Neural cell (in vitro differentiated cells): ENCODE results near the gene COPG1. TPM values are rescaled to one million over a fixed set of nuclear protein-coding genes. Genes with fewer than 3 reads are reported as not detected.

Experiments
- H2AFZ ChIP-seq: fragments of 200-600, 300-800 bp; sonication (generic), shearing (Covaris generic); 2 replicates; pipeline ENCODE4 v1.6.0; 2014; ENCODE audit warnings: low read depth, mild to moderate bottlenecking, antibody characterized with exemption, low read length, moderate library complexity
- H3F3A ChIP-seq: fragments of 200-600 bp; shearing (Covaris generic); 2 replicates; pipeline ENCODE4 v1.6.1; 2016; ENCODE audit warnings: mild to moderate bottlenecking, moderate library complexity, mixed read lengths, antibody characterized with exemption, low read length; ENCODE audit not compliant: insufficient read depth, poor library complexity, severe bottlenecking
- H3K27ac ChIP-seq: fragments of 200-600, 300-800 bp; sonication (generic), shearing (Covaris generic); 2 replicates; pipeline ENCODE4 v1.5.1; 2014; ENCODE audit warnings: mild to moderate bottlenecking, low read length, moderate library complexity
- H3K27me3 ChIP-seq: fragments of 300-800, 200-600 bp; sonication (generic), shearing (Covaris generic); 2 replicates; pipeline ENCODE4 v1.6.0; 2014; ENCODE audit warnings: mild to moderate bottlenecking, low read depth, low read length, moderate library complexity; ENCODE audit not compliant: insufficient read depth
- H3K36me3 ChIP-seq: fragments of 300-800, 200-600 bp; sonication (generic), shearing (Covaris generic); 2 replicates; pipeline ENCODE4 v1.5.1; 2014; ENCODE audit warnings: mild to moderate bottlenecking, antibody characterized with exemption, low read length, moderate library complexity; ENCODE audit not compliant: insufficient read depth
- H3K4me2 ChIP-seq: fragments of 300-800, 200-600 bp; sonication (generic), shearing (Covaris generic); 2 replicates; pipeline ENCODE4 v1.6.0; 2014; ENCODE audit warnings: mild to moderate bottlenecking, low read length
- H3K4me3 ChIP-seq: fragments of 300-800, 200-600 bp; sonication (generic), shearing (Covaris generic); 2 replicates; pipeline ENCODE4 v1.5.1; 2014; ENCODE audit warnings: mild to moderate bottlenecking, low read length, moderate library complexity
- H3K79me2 ChIP-seq: fragments of 200-600 bp; shearing (Covaris generic); replicated peaks from 2 replicates; pipeline ENCODE4 v1.6.0; 2014; ENCODE audit warnings: mild to moderate bottlenecking, low read length, moderate library complexity; ENCODE audit not compliant: insufficient read depth
- H3K9ac ChIP-seq: fragments of 300-800, 200-600 bp; sonication (generic), shearing (Covaris generic); 2 replicates; pipeline ENCODE4 v1.6.1; 2016; ENCODE audit warnings: mild to moderate bottlenecking, low read length, mixed read lengths
- H3K9me2 ChIP-seq: fragments of 200-600 bp; shearing (Covaris generic); 2 replicates; pipeline ENCODE4 v1.6.1; 2016; ENCODE audit warnings: mild to moderate bottlenecking, low read length, mixed read lengths; ENCODE audit not compliant: insufficient read depth
- H3K9me3 ChIP-seq: fragments of 200-600, 300-800 bp; sonication (generic), shearing (Covaris generic); 2 replicates; pipeline ENCODE4 v1.6.1; 2016; ENCODE audit warnings: mild to moderate bottlenecking, mixed run types, low read length, moderate library complexity, mixed read lengths
- H4K20me1 ChIP-seq: fragments of 200-600 bp; shearing (Covaris generic); 2 replicates; pipeline ENCODE4 v1.6.1; 2016; ENCODE audit warnings: mild to moderate bottlenecking, mixed run types; ENCODE audit not compliant: insufficient read depth
- EP300 ChIP-seq: fragments of 450-650 bp; conservative IDR thresholded peaks from 2 replicates; pipeline ENCODE4 v1.6.1; 2014; ENCODE audit warnings: antibody characterized with exemption, mild to moderate bottlenecking, moderate library complexity; ENCODE audit not compliant: poor library complexity, severe bottlenecking
- EZH2 ChIP-seq: fragments of 200-600, 300-800 bp; shearing (Covaris generic), sonication (generic); IDR thresholded peaks from 2 replicates; pipeline ENCODE4 v1.6.1; 2014; ENCODE audit warnings: antibody characterized with exemption, low read length, borderline replicate concordance, mild to moderate bottlenecking; ENCODE audit not compliant: insufficient read depth, poor library complexity, severe bottlenecking
- MXI1 ChIP-seq: fragments of 450-650 bp; conservative IDR thresholded peaks from 2 replicates; pipeline ENCODE4 v1.6.1; 2014; ENCODE audit warnings: antibody characterized with exemption, mild to moderate bottlenecking; ENCODE audit not compliant: poor library complexity, severe bottlenecking
- POLR2AphosphoS5 ChIP-seq: IDR thresholded peaks from 2 replicates; pipeline ENCODE4 v1.6.1; 2012
- RAD21 ChIP-seq: fragments of 450-650 bp; conservative IDR thresholded peaks from 2 replicates; pipeline ENCODE4 v1.6.1; 2014; ENCODE audit warnings: antibody characterized with exemption, mild to moderate bottlenecking, moderate library complexity
- SMC3 ChIP-seq: fragments of 450-650 bp; conservative IDR thresholded peaks from 2 replicates; pipeline ENCODE4 v1.6.1; 2014; ENCODE audit warnings: antibody characterized with exemption, mild to moderate bottlenecking, moderate library complexity; ENCODE audit not compliant: poor library complexity
- TAF1 ChIP-seq: IDR thresholded peaks from 2 replicates; pipeline ENCODE4 v1.6.1; 2012; ENCODE audit warnings: low read depth
- polyA plus RNA-seq: library from polyadenylated mRNA; depleted of rRNA; stranded (reverse); fragments of >200 nt; gene quantifications from 2 replicates; pipeline ENCODE4 v1.2.3, GENCODE V29; 2014
- TF ChIP-seq, protein P1 (sequence below): fragments of 450-650 bp; IDR thresholded peaks from 2 replicates; pipeline ENCODE4 v1.5.1; 2014; ENCODE audit warnings: antibody characterized with exemption, mild to moderate bottlenecking, moderate library complexity; ENCODE audit not compliant: poor library complexity, severe bottlenecking
- TF ChIP-seq, protein P2 (sequence below): IDR thresholded peaks from 2 replicates; pipeline ENCODE4 v1.6.1; 2012; ENCODE audit warnings: borderline replicate concordance

COPG1 gene
- polyA plus RNA-seq, 1 donor from 2014 or later: 75.0 TPM

DNA sequence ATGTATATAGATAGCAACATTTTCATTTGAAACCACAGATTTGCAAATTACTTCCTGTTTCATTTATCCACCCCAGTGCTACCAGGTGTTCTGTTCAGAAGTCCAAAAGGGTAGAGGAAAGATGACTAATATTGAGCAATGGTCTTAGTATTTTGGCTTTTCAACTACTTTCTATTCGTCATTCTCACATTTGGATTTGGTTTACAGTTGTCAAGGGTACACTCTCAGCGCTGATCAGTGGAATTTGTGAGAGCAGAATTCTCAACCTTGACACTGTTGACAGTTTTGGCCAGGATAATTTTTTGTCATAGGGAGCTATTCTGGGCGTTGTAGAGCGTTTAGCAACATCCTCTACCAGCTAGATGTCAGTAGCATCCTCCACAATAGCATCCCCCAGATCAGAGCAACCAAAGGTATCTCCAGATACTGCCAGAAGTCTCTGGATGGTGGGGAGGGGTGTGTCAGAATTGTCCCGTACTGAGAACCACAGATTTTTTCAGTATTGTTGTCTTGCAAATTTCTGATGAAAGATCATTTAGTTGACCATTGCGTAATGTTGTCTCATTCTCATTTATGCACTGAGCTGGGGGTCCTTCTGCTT, 33.4 kb downstream of the COPG1 start:
- Histone ChIP-seq H3K9me3 (no peaks in the 10 kb centered on the region), H2AFZ (no peak overlapping the region), H3K9ac (no peak overlapping the region), H4K20me1 (no peaks in the 10 kb centered on the region), H3K4me3 (no peak overlapping the region), H3K4me2 (no peak overlapping the region), H3K79me2 (peaks cover 12% of the 10 kb centered on the region), H3K27me3 (no peaks in the 10 kb centered on the region), H3K27ac (no peak overlapping the region), H3K36me3 (no peaks in the 10 kb centered on the region), H3F3A (no peaks in the 10 kb centered on the region), H3K9me2 (no peaks in the 10 kb centered on the region)
- TF ChIP-seq EZH2 (no peak), MXI1 (no peak), EP300 (no peak), SMC3 (no peak), POLR2AphosphoS5 (no peak), RAD21 (no peak), TAF1 (no peak)
- TF ChIP-seq, protein P1, sequence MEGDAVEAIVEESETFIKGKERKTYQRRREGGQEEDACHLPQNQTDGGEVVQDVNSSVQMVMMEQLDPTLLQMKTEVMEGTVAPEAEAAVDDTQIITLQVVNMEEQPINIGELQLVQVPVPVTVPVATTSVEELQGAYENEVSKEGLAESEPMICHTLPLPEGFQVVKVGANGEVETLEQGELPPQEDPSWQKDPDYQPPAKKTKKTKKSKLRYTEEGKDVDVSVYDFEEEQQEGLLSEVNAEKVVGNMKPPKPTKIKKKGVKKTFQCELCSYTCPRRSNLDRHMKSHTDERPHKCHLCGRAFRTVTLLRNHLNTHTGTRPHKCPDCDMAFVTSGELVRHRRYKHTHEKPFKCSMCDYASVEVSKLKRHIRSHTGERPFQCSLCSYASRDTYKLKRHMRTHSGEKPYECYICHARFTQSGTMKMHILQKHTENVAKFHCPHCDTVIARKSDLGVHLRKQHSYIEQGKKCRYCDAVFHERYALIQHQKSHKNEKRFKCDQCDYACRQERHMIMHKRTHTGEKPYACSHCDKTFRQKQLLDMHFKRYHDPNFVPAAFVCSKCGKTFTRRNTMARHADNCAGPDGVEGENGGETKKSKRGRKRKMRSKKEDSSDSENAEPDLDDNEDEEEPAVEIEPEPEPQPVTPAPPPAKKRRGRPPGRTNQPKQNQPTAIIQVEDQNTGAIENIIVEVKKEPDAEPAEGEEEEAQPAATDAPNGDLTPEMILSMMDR: no peak
- TF ChIP-seq, protein P2, sequence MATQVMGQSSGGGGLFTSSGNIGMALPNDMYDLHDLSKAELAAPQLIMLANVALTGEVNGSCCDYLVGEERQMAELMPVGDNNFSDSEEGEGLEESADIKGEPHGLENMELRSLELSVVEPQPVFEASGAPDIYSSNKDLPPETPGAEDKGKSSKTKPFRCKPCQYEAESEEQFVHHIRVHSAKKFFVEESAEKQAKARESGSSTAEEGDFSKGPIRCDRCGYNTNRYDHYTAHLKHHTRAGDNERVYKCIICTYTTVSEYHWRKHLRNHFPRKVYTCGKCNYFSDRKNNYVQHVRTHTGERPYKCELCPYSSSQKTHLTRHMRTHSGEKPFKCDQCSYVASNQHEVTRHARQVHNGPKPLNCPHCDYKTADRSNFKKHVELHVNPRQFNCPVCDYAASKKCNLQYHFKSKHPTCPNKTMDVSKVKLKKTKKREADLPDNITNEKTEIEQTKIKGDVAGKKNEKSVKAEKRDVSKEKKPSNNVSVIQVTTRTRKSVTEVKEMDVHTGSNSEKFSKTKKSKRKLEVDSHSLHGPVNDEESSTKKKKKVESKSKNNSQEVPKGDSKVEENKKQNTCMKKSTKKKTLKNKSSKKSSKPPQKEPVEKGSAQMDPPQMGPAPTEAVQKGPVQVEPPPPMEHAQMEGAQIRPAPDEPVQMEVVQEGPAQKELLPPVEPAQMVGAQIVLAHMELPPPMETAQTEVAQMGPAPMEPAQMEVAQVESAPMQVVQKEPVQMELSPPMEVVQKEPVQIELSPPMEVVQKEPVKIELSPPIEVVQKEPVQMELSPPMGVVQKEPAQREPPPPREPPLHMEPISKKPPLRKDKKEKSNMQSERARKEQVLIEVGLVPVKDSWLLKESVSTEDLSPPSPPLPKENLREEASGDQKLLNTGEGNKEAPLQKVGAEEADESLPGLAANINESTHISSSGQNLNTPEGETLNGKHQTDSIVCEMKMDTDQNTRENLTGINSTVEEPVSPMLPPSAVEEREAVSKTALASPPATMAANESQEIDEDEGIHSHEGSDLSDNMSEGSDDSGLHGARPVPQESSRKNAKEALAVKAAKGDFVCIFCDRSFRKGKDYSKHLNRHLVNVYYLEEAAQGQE: no peak

DNA sequence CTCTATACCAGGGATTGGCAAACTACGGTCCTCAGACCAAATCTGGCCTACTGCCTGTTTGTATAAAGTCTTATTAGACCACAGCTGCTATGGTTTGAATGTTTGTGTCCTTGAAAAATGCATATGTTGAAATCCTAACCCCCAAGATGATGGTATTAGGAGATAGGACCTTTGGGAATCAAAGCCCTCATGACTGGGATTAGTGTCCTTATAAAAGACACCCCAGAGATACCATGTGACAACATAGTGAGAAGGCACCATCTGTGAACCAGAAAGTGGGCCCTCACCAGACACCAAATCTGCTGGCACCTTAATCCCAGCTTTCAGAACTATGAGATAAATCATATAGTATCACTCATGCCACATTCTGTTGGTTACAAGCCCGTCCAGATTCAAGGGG, 36.7 kb downstream of the COPG1 start:
- Histone ChIP-seq H4K20me1 (no peaks in the 10 kb centered on the region), H3K9me3 (no peaks in the 10 kb centered on the region), H3K27me3 (no peaks in the 10 kb centered on the region), H3K36me3 (no peaks in the 10 kb centered on the region), H3K4me3 (no peak overlapping the region), H3F3A (no peaks in the 10 kb centered on the region), H3K9me2 (no peaks in the 10 kb centered on the region), H2AFZ (no peak overlapping the region), H3K27ac (no peak overlapping the region), H3K79me2 (peaks cover 7% of the 10 kb centered on the region), H3K9ac (no peak overlapping the region), H3K4me2 (no peak overlapping the region)
- TF ChIP-seq, protein P2: no peak
- TF ChIP-seq TAF1 (no peak), RAD21 (no peak), POLR2AphosphoS5 (no peak), EP300 (no peak)
- TF ChIP-seq, protein P1: no peak
